HG02973 (cell line): ENCODE results near the gene TNRC6A.

Experiments used
- ATAC-seq: cut with Tn5 transposase; IDR thresholded peaks from one replicate; pipeline ENCODE4 v1.9.1; 2021; ENCODE audit warnings: moderate library complexity; ENCODE audit not compliant: unreplicated experiment

Gene TNRC6A

GRCh38 chr16:24755201-24755874 is 25.9 kb downstream of the TNRC6A start:
- no peak for ATAC-seq

- ATAC-seq: no peak
These were observed 28.9 kb downstream of the TNRC6A start for GRCh38 chr16:24758373-24758772.

GRCh38 chr16:24759006-24759405 is 29.6 kb downstream of the TNRC6A start:
- ATAC-seq: no peak

DNA sequence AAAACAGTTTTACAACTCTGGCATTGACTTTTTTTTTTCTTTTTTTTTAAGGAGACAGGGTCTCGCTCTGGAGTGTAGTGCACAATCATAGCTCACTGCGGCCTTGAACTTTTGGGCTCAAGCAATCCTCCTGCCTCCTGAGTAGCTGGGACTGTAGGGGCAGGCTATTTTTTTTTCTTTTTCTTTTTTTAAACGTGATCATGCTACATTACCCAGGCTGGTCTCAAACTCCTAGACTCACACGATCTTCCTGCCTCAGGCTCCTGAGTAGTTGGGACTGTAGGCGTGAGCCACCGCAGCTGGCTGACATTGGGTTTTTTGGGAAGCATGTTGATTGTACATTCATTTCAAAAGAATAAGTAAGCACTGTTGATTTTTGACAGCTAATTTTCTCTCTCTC is 32.1 kb downstream of the TNRC6A start:
- no peak for ATAC-seq

GRCh38 chr16:24764916-24765315 is 35.5 kb downstream of the TNRC6A start:
- ATAC-seq: no peak

DNA sequence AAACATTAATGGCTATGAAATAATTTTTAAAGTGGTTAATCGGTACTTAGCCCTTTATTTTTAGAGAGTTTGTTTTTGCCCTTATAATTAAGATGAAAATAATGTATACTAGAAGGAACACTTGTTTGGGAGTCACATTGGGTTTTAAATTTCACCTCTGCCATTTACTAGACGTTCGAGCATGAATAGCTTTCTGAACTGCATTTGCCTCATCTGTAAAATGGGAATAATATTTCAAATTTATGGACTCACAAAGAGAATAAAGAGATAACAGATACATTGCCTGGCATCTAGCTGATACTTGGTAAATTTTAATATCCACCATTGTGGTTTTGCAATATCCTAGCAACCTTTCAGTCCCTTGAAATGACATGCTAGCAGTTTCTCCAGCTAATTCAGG is 36.6 kb downstream of the TNRC6A start:
- ATAC-seq: no peak

DNA sequence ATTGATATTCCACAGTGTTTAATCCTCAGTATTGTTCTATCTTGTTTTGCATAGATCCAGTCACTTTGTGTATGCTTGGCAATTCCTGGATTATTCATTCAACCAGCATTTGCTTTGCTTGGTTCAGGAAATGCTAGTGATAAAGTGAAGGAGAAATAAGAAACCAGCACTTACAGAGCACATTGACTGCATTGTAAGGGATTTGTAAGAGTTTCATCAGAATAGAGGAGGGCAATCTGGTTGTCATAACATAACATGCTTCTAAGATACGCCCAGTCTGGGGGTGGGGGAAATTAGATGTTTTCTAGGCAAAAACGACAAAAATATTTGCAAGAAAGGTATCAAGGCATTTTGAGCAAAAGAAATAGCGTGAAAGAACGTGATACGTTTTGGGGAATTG is 40.4 kb downstream of the TNRC6A start:
- no peak for ATAC-seq

DNA sequence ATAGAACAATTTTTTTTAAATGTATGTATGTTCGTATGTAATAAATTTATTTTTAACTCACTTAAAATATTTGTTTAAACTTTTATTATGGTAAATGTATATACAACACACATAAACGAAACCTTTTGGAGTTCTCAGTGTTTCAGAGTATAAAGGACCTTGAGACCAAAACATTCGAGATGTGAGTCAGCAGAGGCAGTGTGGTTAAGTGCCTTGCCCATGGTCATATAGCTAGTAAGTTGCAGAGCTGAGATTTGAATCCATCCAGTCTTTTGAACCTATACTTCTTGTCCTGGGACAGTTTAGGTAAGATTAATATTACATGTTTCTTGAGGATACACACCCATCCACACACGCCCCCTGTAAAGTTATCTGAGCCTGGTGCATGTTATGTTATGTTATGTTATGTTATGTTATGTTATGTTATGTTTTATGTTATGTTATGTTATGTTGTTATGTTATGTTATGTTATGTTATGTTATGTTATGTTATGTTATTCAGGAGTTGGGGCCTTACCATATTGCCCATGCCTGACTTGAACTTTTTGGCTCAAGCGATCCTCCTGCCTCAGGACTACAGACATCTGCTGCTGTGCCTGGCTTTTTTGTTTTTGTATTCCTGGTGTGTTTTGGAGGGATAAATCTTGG is 41.8 kb downstream of the TNRC6A start:
- no peak for ATAC-seq

DNA sequence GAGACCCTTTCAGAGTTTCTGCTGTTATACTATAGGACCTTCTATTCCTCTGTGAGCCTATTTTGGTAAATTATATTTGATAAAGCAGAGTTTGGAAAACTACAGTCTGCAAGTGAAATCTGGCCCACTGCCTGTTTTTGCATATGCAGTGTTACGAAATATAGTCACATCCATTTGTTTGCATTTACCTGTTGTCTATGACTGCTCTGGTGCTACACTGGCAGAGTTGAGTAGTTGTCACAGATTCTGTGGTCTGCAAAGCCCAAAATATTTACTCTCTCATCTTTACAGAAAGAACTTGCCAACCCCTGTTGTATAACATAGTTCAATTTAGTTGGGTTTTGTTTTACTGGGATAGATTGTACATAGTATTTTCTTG is 42.3 kb downstream of the TNRC6A start:
- no peak for ATAC-seq

DNA sequence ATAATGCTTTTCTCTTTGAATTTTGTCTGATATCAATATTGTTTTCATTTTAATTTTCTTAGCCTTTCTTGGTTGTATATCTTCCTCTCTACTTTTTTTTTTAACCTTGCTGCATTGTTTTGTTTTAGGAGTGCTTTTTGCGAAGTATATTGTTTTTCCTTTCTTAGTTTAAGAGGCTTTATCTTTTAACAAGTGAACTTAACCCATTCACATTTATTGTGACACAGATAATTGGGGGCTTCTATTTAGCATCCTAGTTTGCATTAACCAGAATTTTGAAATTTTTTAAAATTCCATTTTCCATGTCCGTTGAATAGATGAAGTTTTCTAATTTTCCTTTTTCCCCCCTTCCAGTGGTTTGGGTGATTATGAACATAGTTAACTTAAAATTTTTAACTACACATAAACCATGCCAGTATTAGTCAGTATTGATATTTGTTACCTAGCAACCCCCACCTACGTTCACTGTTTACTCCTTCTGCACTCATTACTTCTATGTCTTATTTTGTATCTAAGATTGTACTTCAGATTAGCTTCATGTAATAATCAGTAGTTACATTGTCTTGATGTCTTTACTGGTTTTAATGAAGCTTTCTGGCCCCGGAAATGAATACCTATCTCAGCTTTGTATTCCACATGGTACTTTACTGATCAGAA is 44.4 kb downstream of the TNRC6A start:
- no peak for ATAC-seq

DNA sequence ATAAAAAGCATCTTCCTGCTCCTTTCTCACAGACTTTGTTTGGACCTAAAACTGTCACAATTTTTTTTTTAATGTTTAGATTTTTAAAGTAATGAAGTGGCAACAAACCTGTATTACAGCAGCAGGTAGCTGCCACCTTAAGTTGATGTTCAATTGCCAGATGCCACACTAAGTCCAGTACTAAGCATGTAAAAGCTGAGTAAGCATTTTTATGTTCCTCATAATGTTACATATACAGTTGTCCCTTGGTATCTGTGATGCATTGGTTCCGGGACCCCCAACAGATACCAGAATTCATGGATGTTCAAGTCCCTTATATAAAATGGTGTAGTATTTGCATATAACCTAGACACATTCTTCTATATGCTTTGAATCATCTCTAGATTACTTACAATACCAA is 45.1 kb downstream of the TNRC6A start:
- ATAC-seq: no peak

DNA sequence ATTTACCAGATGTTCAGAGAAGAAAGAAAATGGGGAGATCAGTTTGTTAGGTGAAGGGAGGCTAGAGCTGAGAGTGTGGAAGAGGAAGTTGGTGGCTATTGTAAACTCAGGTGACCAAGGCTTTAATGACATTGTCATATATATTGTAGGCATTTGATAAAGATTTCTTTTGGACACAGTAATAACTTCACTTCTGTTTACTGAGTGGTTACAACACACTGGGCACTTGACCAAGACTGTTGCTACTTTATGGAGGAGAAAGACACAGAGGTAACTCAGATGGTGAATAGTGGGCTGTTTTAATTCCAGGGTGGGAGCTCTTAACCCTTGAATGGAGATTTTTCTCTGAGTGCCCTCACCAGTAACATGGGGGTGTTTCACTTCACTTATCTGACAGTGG is 46.0 kb downstream of the TNRC6A start:
- ATAC-seq: no peak

GRCh38 chr16:24776501-24777220 is 47.2 kb downstream of the TNRC6A start:
- no peak for ATAC-seq

GRCh38 chr16:24778671-24779070 is 49.2 kb downstream of the TNRC6A start:
- ATAC-seq: no peak

- no peak for ATAC-seq
These were observed 51.8 kb downstream of the TNRC6A start for GRCh38 chr16:24781256-24781655.

DNA sequence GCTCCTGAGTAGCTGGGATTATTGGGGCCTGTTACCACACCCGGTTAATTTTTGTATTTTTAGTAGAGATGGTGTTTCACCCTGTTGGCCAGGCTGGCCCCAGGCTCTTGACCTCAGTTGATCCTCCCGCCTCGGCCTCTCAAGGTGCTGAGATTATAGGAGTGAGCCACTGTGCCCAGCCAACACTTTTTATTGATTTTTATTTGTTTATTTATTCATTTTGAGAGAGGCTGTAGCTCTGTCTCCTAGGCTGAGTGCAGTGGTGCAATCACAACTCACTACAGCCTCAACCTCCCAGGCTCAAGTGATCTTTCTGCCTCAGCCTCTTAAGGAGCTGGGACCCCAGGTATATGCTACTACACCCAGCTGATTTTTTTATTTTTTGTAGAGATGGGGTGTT is 54.7 kb downstream of the TNRC6A start:
- ATAC-seq: no peak

DNA sequence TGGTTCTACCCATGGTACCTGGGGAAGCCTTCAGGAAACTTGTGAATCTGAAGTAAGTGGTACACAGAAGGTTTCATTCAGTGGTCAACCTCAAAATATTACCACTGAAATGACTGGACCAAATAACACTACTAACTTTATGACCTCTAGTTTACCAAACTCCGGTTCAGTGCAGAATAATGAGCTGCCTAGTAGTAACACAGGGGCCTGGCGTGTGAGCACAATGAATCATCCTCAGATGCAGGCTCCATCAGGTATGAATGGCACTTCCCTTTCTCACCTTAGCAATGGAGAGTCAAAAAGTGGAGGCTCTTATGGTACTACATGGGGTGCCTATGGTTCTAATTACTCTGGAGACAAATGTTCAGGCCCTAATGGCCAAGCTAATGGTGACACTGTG is 60.4 kb downstream of the TNRC6A start:
- ATAC-seq: no peak

DNA sequence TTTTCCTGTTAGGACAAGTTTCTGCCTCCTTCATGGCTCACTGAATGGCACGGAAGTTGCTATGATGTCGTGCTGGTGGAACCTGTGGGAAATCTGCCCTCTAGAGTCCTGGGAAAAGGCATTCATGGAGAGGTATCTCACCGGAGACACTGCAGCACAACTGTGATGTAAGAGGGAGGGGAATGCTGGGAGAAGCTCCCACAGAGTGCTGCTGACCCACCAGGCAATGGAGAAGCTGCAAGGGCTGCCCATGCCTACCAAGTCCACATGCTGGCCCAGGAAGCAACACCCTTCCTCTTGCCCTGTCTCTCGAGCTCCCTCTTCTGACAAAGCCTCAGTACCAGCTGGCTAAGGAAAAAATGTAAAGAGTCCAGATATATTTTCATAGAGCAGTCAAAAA is 71.1 kb downstream of the TNRC6A start:
- ATAC-seq: no peak

DNA sequence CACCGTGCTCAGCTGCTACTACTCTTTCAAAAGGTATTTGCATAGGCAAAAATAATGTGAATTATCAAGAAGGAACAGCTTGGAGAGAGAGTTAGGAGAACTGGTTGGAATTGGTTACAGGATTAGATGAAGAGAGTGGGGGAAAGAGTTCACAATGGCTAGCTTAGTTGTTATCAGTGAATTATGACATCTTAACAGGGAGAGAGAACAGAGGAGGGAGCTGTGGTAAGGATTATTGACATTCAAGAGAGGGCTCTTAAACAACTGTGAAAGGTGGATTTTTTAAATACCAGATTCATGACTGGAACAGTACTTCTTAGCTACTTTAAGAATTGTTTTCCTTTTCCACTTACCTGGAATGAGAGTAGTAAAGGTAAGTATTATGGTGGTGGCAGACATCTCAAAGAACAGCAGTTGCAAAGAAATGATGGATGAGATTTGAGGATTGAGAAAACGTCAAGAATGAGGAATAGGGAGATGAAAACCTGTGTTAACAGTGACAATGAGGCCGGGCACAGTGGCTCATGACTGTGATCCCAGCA is 72.4 kb downstream of the TNRC6A start:
- ATAC-seq: no peak

GRCh38 chr16:24805484-24805883 is 76.0 kb downstream of the TNRC6A start:
- no peak for ATAC-seq

DNA sequence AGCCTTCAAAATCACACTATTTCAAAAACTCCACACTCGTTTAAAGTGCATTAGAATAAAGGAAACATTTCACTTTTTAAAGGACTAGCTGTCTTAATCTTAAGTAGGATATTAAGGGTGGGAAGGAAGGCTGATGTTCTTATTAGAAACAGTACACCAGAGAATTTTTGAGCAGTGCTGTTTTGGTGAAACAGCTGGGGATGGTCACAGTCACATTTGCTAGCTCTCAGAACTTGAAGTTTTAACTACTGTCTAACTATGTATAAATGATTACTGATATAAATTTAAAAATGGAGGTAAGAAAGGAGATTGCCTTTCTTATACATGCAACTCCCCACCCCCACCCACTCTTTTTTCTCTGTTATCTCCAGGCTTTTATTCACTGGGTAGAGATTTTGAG is 77.8 kb downstream of the TNRC6A start:
- no peak for ATAC-seq
